Islet precursor cell (in vitro differentiated cells): ENCODE measurements around the gene SLC2A10.

Experiments used
- DNase-seq: peaks from one replicate; pipeline ENCODE4 v3.0.0-alpha.2; 2018

SLC2A10 gene

GRCh38 chr20:46739431-46740213 is 30.2 kb downstream of the SLC2A10 start:
- DNase-seq: no peak

DNA sequence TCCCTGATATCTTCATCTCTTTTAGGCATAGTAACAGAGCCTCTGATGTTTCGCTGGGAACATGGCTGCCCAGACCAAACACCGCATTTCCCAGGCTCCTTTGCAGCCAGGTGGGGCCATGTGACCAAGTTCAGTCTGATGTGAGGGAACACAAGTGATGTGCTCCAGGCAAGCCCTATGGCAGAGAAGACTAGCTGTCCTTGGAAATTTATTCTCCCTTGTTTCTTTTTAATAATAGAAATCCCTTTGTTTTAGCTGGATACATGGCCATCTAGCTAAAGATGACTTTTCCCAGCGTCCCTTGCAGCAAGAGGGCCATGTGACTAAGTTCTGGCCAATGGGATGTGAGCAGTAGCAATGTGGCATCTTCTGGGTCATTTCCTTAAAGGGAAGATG is 30.8 kb downstream of the SLC2A10 start:
- no peak for DNase-seq

DNA sequence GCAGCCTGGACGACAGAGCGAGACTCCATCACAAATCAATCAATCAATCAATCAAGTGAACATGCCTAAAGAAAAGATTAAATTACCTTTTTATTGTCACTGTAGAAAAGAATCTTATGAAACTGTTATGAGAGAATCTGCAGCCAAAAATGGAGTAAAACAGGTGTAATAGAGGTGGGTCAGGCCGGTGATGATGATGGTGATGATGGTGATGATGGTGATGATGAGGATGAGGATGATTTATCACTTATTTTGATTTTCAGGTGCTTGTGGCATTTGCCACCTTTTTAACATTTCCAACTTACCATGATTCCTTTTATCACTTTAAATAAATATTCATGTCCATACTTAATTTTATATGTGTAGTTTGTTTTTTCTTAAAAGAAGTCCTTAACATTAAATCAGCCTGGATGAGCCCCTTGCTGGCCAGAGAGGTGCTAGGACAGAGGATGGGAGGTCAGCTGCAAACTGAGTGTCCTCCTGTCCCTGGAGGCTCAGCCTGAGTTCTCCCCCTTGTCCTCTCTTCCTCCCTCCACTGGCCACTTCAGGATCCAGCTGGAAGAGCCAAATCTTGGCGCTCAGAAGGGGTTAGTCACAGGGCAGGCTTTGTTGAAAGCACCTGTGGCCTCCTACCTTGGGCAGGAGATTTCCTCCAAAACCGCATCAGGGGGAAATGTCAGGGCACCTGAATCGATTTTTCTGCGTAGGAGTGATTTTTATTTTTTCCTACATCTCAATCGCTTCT is 32.6 kb downstream of the SLC2A10 start:
- DNase-seq: no peak

DNA sequence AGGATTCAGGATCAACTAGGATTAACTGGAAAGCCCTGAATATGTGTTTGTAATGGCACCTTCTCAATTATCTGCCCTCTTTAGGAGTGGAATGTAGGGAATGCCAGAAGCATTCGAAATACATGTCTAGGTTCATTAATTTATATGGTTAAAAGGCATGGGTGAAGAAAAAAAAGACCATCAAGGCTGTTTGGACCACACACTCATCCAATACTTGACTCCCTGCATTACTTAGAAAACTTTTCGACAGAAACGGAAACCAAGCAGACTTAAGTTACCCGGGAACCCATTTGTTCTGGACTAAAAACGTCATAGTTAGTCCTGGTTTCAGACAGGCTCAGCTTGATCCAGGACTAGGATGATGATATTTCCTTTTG is 33.2 kb downstream of the SLC2A10 start:
- no peak for DNase-seq

DNA sequence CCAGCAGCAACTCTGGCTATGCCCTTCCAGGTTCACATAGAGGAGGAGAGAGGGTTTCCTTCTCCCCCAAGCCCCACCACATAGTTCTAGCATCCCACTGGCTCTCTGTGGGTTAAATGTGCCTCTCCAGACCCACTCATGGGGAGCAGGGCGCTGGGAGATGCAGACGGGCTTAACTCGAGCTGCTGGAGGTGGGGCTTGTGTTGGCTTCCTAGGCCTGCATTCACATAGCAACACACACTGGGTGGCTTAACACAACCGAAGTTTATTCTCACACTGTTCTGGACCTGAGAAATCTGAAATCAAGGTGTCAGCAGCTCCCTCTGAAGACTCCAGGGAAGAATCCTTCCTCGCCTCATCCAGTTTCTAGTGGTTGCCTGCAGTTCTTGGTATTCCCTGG is 33.6 kb downstream of the SLC2A10 start:
- DNase-seq: no peak

DNA sequence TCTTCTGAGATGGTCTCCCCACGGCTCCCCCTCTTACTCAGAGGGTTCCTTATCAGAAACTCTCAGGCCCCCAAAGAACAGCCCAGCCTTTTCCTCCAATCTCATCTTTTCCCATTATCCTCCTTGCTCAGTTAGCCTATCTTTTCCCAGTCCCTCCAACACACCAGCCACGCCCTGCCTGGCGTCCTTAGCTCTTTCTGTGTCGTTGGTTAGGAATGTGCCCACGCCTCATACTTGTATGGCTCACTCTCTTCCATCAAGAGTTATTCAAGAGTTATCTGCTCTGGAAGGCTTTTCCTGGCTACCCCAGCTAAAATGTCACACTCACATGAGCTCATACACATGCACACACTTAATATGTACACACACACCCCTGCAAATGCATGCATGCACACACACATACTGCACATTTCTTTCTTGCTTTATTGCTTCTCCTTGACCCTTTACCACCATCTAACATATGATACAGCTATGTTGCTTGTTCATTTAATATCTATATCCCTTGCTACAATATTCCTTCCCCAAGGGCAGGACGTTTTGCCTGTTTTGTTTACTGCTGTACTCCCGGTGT is 37.6 kb downstream of the SLC2A10 start:
- DNase-seq: peak; percentile 87

GRCh38 chr20:46749147-46749546 is 39.7 kb downstream of the SLC2A10 start:
- no peak for DNase-seq

DNA sequence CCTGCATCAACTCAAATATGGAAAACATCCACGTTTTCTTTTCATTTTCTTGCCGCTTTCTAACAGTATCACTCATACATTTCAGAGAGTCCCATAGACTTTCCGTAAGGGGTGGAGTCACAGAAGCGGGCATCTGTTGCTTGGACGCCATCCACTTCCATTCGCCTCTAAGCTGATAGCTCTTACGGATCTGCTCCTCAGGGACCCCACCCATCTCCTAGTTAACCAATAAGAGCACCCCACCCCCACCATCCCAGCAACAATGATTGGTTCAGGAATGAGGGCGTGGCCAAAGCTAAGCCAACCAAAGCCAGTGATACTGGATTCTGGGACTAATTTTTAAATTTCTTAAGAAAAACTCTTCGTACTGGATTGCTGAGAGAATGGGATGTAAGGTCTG is 42.4 kb downstream of the SLC2A10 start:
- DNase-seq: no peak

DNA sequence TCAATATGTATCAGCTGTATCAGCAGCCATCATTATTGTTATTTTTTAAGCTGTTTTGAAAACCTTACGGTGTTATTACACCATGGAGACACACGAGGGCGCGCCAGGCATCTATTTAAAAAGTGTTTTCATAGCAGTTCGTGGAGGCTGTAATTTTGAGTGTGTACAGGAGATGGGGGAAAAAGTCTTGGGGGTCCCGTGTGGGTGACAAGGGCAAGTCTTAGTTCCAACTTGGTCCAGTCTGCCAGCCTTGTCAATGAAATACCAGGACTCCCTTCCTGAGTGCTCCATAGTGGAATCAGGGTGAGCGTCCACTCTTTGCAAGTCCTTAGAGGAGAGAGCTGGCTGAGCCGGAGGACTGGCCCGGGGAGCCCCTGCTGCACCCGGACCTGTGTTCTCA is 43.3 kb downstream of the SLC2A10 start:
- peak; percentile 73 for DNase-seq

- no peak for DNase-seq
Measured at GRCh38 chr20:46755483-46756413, 46.3 kb downstream of the SLC2A10 start.

DNA sequence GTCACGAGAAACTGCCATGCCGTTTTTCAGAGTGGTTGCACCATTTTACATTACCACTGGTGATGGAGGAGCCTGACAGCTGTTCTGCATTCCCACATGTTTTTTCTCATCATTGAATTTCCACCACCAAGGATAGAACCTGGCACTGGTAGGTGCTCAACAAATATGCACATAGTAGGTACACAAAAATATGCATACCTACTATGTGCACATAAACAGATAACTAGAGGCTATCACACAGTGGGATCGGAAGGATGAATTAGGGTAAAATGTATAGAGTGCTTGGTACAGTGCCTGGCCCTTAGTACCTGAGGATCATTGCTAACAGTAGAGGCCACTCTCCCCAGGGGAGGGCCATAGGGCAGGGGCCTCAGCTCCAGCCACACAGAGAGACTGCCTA is 47.0 kb downstream of the SLC2A10 start:
- DNase-seq: no peak

- no peak for DNase-seq
Measured at GRCh38 chr20:46757135-46757534, 47.7 kb downstream of the SLC2A10 start.

GRCh38 chr20:46757754-46758678 is 48.6 kb downstream of the SLC2A10 start:
- DNase-seq: peak; percentile 66

GRCh38 chr20:46758929-46759669 is 49.6 kb downstream of the SLC2A10 start:
- DNase-seq: no peak

DNA sequence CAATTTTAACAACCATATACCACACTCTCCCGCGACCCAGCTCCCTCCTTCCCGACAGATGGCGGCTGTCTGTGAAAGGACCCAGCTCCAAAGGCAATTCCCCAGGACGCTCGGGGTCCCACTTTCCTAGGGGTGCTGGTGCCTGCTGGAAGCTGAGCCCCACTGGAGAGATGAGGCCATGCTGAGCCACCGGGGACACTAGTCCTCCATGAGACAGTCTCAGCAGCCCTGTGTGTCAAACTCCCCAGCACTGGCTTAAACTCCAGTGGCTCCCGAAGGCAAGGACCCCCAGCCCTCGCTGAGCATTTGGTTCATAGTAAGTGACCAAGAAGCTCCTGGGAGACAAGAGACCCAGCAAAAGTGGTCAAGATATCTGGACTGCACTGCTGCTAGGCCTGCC is 52.1 kb downstream of the SLC2A10 start:
- no peak for DNase-seq

GRCh38 chr20:46764068-46764467 is 54.6 kb downstream of the SLC2A10 start:
- no peak for DNase-seq

GRCh38 chr20:46765506-46766120 is 56.2 kb downstream of the SLC2A10 start:
- DNase-seq: no peak

GRCh38 chr20:46767127-46767761 is 57.8 kb downstream of the SLC2A10 start:
- no peak for DNase-seq

DNA sequence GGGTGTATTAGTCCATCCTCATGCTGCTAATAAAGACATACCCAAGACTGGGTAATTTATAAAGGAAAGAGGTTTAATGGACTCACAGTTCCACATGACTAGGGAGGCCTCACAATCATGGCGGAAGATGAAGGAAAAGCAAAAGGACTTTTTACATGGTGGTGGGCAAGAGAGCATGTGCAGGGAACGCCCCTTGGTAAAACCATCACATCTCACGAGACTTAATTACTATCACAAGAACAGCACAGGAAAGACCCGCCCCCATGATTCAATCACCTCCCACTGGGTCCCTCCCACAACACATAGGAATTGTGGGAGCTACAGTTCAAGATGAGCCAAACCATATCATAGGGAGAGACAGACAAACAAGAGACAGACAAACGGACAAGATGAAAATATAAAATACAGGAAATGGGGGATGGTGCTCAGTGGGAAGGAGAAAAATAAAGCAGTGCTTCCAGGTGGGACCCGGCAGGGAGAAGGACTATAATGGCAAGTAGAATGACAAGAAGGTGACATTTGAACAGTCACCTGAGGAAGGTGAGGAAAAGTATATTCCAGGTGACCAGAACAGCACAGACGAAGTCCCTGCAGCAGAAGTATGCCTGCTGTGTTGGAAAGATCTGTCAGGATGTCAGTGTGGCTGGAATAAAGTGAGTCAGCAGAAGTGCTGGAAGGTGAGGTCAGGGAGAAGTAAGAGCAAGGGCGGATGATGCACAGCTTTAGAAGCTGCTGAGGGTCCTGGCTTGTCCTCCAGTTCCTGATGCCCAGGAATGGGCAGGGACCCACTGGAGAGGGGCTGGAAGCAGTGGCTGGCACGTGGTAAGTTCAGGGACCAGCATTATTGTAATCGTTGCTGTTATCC is 61.1 kb downstream of the SLC2A10 start:
- peak; percentile 65 for DNase-seq
